T-helper 1 cell treated with Interleukin-12 subunit alpha and Interleukin-12 subunit beta and Interleukin-4 antibody, amounts not matched to agents 30 ng/mL and 1 ng/mL, for 36 hours (primary cell): ENCODE measurements around the gene C9orf85. TPM values are rescaled to one million over a fixed set of nuclear protein-coding genes. Genes with fewer than 3 reads are reported as not detected.
"Not testable (repeated sequence)": the region's sequence is repeated elsewhere in the genome, so short reads cannot be mapped to it uniquely, and the experiment has no call there.

Experiments used
- intact Hi-C: fragments of 100-400 bp; cut with micrococcal nuclease; formaldehyde crosslinking; loops from one replicate; pipeline ENCODE4 v1.15.1; 2024
- total RNA-seq: library from RNA; stranded (reverse); gene quantifications from 2 replicates; pipeline ENCODE4 v1.2.3, GENCODE V29; 2022

Gene C9orf85
- total RNA-seq, 1 donor from 2014 or later, result 10.7 TPM

DNA sequence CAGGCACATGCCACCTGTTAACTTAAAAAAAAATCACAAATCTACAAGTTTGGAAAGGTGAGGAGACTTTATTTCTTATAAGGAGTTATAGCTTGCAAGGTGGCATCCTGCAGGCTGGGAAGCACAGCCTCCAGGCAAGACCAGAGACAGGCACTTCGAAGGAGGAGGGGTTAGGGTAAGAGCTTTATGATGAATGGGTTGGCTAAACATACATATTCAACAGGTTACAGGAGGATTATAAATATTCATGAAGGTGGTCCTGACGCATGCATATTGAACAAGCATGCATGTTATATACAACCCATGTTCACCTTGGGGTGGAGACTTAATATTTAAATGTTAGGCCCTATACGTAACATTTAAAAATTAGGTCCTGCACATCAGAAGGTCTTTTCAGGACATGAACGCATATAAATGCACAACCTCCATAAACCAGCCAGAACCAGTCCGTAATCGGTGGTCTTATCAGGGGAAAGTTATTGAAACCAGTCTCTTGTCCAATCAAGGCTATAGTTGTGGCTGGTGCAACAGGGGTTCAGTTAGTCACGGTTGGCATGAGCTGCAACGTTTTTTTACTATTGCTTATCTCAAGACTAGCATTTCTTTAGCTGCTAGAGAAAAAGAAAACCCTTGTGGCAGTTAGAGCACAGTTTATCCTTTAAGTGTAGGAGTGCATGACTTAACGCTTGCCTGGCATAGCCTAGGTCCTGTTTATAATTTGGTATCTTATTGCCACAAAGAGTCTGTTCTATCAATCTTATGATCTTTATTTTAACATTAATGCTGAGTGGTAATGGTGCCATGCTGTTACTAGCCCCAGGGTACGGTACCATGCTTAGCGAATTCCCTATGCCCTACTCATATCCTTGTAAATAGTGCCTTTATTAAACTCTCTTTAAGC, 76.3 kb downstream of the C9orf85 start:
- intact Hi-C loops, result no loop called here

DNA sequence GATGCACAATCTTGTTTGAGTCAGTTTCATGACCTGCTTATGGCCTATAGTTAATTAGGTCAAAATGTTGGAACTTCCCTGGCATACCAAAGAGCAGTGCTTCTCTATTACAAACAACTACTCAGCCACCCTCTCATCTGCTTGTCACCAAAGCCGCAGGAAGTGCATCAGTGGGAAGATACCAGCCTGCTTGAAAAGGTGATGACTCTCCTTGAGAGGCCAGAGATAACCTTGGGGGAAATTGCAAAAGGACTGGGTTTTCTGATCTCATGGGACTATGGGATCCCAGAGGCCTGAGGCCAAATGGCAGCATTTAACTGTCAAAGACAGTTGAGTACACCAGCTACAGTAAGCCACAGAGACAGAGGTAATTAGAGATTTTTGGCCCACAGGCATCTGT, 79.0 kb downstream of the C9orf85 start:
- intact Hi-C loops, result no loop called here

DNA sequence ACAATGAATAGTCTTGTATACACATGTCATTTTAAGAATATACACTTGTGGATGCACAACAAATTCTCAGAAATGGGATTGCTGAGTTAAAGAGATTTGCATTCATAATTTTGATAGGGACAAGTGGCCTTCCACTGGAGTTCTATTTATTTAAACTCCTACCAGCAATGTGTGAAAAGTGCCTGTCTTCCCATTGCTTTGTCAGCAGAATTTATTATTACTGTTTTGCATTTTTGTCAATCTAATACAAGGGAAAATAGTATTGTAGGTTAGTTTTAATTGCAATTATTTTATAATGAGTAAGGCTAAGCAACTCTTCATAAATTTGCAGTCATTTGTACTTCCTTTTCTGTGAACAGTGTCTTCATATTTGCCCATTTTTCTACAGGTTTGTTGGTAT, 94.0 kb downstream of the C9orf85 start:
- intact Hi-C loops, result no loop called here

DNA sequence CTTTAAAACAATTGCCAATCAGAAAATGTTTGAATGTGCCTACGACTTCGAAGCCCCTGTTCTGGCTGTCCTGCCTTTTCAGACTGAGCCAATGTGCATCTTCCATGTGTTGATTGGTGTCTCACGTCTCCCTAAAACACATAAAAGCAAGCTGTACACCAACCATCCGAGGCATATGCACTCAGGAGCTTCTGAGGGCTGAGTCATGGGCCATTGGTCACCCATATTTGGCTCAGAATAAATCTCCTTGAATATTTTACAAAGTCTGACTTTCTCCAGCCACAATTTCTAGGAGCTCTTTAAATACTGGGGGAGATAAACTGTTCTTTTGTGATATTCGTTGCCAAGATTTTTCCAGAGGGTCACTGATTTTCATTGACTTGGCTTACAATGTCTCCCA, 95.1 kb downstream of the C9orf85 start:
- intact Hi-C loops, result no loop called here

DNA sequence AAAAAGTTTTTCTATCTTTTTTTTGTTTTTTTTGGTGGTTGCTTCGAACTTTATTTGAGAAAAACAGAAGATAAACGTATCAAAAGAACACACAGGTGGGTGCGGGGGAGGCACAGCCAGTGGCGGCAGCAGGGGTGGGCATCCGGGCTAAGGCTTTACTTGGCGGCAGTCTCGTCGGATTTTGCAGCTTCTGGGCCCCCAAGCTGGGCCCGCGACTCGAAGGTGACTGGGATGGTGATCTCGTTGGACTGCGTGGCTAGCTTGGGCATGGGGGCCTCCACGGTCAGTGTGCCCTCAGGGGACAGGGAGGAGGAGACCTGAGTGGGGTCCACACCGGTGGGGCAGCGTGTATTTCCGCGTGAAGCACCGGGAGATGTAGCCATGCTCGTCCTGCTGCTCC, 96.3 kb downstream of the C9orf85 start:
- intact Hi-C loops, result not testable (repeated sequence)

DNA sequence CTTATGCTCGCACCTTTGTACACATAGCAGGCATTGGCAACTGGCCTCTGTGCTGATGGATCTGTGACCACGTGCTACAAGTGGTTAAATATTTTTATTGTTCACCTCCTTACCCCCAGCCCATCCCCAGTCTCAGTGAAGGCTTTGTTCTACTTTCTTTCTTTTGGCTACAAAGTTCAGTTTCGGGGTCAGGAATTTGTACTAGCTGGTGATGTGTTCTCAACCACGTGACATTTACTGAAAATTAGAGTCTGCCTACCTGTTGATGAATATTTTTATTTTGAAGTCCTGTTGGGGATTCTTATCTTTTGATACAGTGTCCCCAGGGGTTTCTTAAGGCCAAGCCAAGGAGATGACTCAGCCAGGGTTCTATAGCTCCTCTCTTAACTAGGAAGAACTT, 101.2 kb downstream of the C9orf85 start:
- intact Hi-C loops, result no loop called here

DNA sequence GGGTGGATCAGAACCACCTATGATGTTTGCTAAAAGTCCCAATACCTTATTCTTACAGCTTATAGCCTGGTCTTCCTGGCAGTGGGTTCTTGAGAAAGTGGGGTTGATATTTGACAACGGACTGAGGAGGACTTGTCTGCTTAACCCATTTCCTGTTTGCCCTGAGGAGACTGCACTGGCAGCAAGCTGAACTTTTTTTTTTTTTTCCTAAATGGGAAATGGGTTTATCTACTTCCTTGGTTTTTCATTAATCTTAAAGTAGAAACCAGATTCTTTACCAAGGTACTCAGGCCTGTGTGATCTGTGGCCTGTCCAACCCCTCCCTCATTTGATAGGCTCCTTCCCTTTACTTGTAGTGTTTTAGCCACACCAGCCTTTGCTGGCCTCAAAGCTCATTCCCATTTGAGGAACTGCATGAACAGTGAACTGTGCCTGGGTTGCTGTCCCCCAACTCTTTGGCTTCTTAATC, 101.9 kb downstream of the C9orf85 start:
- intact Hi-C loops, result no loop called here

DNA sequence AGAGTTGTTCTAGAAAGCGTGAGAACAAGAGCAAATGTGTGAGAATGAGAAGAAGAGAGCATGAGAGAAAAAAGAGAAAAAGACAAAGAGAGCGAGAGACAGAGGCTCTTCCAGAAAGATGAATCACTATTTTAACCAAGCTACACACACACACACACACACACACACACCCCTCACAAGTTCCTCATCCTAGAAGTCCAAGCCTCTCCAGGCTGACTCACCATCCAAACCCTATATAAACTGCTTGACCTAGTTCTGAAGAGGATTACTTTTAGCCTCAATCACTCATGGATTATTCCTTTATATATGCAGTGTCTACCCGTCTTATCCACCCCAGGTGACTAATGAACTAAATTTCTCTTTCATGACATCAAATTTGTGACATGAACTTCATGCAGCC, 111.4 kb downstream of the C9orf85 start:
- intact Hi-C loops, result no loop called here

Other genes with a start within 250 kb of the C9orf85 start
- gene CEMIP2, start 143.1 kb upstream of the C9orf85 start, total RNA-seq, result 64.7 and 64.9 TPM in 2 replicates
- gene ABHD17B, start 446 bp upstream of the C9orf85 start, total RNA-seq, result 27.5 and 29.0 TPM in 2 replicates
- not detected in 2 replicates for gene C9orf57, start 149.0 kb downstream of the C9orf85 start, total RNA-seq
- gene GDA, start 237.8 kb downstream of the C9orf85 start, total RNA-seq, result 0.02 TPM in 1 of 2 replicates, not detected in the other